ENCODE results near the gene C2CD2L. TPM values are rescaled to one million over a fixed set of nuclear protein-coding genes. Genes with fewer than 3 reads are reported as not detected.
A peak's percentile ranks its signal among the peaks of the same experiment; 100 is the strongest.

The C2CD2L gene
- total RNA-seq, 4 donors from 2014 or later: 13.2 to 107 (median 81.8) TPM

GRCh38 chr11:119121008-119121810, 14.1 kb downstream of the C2CD2L start, which contains the start of gene HINFP:
Gene HINFP (plus strand): TSS chr11:119121580. CDS start chr11:119126945, 5,365 bp downstream.
- peaks cover 0 to 16% (median 4%) of the 10 kb centered on the region in 4 donors for H3K4me1 ChIP-seq
- DNase-seq: peak; percentile 99 to 100 (median 100)
- TF ChIP-seq CTCF (IDR thresholded peaks at IDR 0.05) (no peak), POLR2A (IDR thresholded peaks at IDR 0.05) (peak; percentile 31 to 77)

GRCh38 chr11:119121811-119122124, 14.6 kb downstream of the C2CD2L start:
- H3K9me3 ChIP-seq: no peaks in the 10 kb centered on the region

More at GRCh38 chr11:119121008-119121810, 14.1 kb downstream of the C2CD2L start, which contains the start of gene HINFP:
- H3K4me3 ChIP-seq: peak within 1 kb of the TSS; percentile 73 to 94 (median 82)
- H3K9me3 ChIP-seq: no peaks in the 10 kb centered on the region
- no peaks in the 10 kb centered on the region for H3K27me3 ChIP-seq
- H3K36me3 ChIP-seq: peaks cover 0 to 31% (median 0%) of the 10 kb centered on the region in 3 donors
- H3K27ac ChIP-seq: peak within 1 kb of the TSS; percentile 77 to 88 (median 86)

GRCh38 chr11:119125821-119126220, 18.7 kb downstream of the C2CD2L start:
- peak overlapping the region in 3 of 4 donors; percentile 41 to 75 (median 71) for H3K27ac ChIP-seq
- DNase-seq: peak in 1 of 3 donors; percentile 79

More at GRCh38 chr11:119121811-119122124, 14.6 kb downstream of the C2CD2L start:
- DNase-seq: no peak
- Histone ChIP-seq H3K27ac (peak overlapping the region; percentile 77 to 88 (median 86)), H3K4me1 (peaks cover 0 to 18% (median 4%) of the 10 kb centered on the region in 4 donors), H3K36me3 (peaks cover 0 to 26% (median 0%) of the 10 kb centered on the region in 3 donors), H3K4me3 (peak overlapping the region; percentile 73 to 94 (median 82)), H3K27me3 (no peaks in the 10 kb centered on the region)
- TF ChIP-seq CTCF (IDR thresholded peaks at IDR 0.05) (no peak), POLR2A (IDR thresholded peaks at IDR 0.05) (peak in 1 of 2 donors; percentile 5)

GRCh38 chr11:119126675-119127268, 19.6 kb downstream of the C2CD2L start:
- Histone ChIP-seq H3K9me3 (no peaks in the 10 kb centered on the region), H3K4me1 (peaks cover 0 to 22% (median 4%) of the 10 kb centered on the region in 4 donors), H3K4me3 (no peak overlapping the region), H3K27ac (peak overlapping the region in 2 of 4 donors; percentile 71 to 75), H3K36me3 (peaks cover 0 to 60% (median 0%) of the 10 kb centered on the region in 3 donors), H3K27me3 (no peaks in the 10 kb centered on the region)
- no peak for DNase-seq
- TF ChIP-seq CTCF (IDR thresholded peaks at IDR 0.05): no peak
- TF ChIP-seq POLR2A (IDR thresholded peaks at IDR 0.05): no peak

More at GRCh38 chr11:119125821-119126220, 18.7 kb downstream of the C2CD2L start:
- H3K4me1 ChIP-seq: peaks cover 0 to 22% (median 4%) of the 10 kb centered on the region in 4 donors
- peak in 1 of 6 experiments; percentile 9 for TF ChIP-seq CTCF (IDR thresholded peaks at IDR 0.05)
- peak in 1 of 2 donors; percentile 38 for TF ChIP-seq POLR2A (IDR thresholded peaks at IDR 0.05)
- H3K4me3 ChIP-seq: no peak overlapping the region
- H3K9me3 ChIP-seq: no peaks in the 10 kb centered on the region
- H3K36me3 ChIP-seq: peaks cover 0 to 51% (median 0%) of the 10 kb centered on the region in 3 donors
- no peaks in the 10 kb centered on the region for H3K27me3 ChIP-seq

GRCh38 chr11:119130662-119131061, 23.5 kb downstream of the C2CD2L start:
- TF ChIP-seq CTCF (IDR thresholded peaks at IDR 0.05): no peak
- no peak for TF ChIP-seq POLR2A (IDR thresholded peaks at IDR 0.05)
- H3K4me3 ChIP-seq: no peak overlapping the region
- H3K27me3 ChIP-seq: no peaks in the 10 kb centered on the region
- H3K9me3 ChIP-seq: no peaks in the 10 kb centered on the region
- peaks cover 0 to 70% (median 0%) of the 10 kb centered on the region in 3 donors for H3K36me3 ChIP-seq
- DNase-seq: no peak
- H3K4me1 ChIP-seq: peaks cover 0 to 6% (median 0%) of the 10 kb centered on the region in 4 donors
- no peak overlapping the region for H3K27ac ChIP-seq
